Right lobe of liver (tissue), 6 donors: ENCODE data around the gene RAB5IF. TPM values are rescaled to one million over a fixed set of nuclear protein-coding genes. Genes with fewer than 3 reads are reported as not detected.
A peak's percentile ranks its signal among the peaks of the same experiment; 100 is the strongest.
"Not testable (repeated sequence)": the region's sequence is repeated elsewhere in the genome, so short reads cannot be mapped to it uniquely, and the experiment has no call there.

Experiments
- ATAC-seq, 4 donors: fragments of 200-7000 bp; cut with Tn5 transposase; one replicate each; pipeline ENCODE4 v1.9.1; 2020; ENCODE audit warnings: mild to moderate bottlenecking in 4 of 4, moderate library complexity in 4 of 4
- DNase-seq, 3 donors: peaks; one replicate each; pipeline ENCODE4 v3.0.0-alpha.2; 2020
- H3K27ac ChIP-seq, 3 donors: fragments of 200-600 bp; one replicate each; pipeline ENCODE4 v1.8.0; 2022
- H3K27me3 ChIP-seq, 2 donors: fragments of 200-600 bp; one replicate each; pipeline ENCODE4 v1.8.0; 2022
- H3K36me3 ChIP-seq, 4 donors: fragments of 200-600 bp; sonication (generic) in 1 of 4; one replicate each; pipeline versions ENCODE4 v1.5.1 to v1.8.0; 2017 to 2022; ENCODE audit warnings: control low read depth in 1 of 4
- H3K4me1 ChIP-seq, 4 donors: fragments of 200-600 bp; sonication (generic) in 1 of 4; one replicate each; pipeline versions ENCODE4 v1.5.1 to v1.8.0; 2017 to 2022; ENCODE audit warnings: control low read depth in 1 of 4
- H3K4me3 ChIP-seq, 3 donors: fragments of 200-600 bp; one replicate each; pipeline ENCODE4 v1.8.0; 2022
- H3K9me3 ChIP-seq, 4 donors: fragments of 200-600 bp; sonication (generic) in 1 of 4; one replicate each; pipeline versions ENCODE4 v1.5.1 to v1.8.0; 2017 to 2022; ENCODE audit warnings: control low read depth in 1 of 4
- POLR2A ChIP-seq: fragments of 450-650 bp; IDR thresholded peaks from one replicate; pipeline ENCODE4 v1.6.1; 2017; ENCODE audit warnings: antibody characterized with exemption, mild to moderate bottlenecking
- WGBS: methylation state at CpG from one replicate; pipeline ENCODE4 v1.1.6; 2018; ENCODE audit warnings: low coverage, low lambda C conversion rate; ENCODE audit not compliant: insufficient coverage; ENCODE audit errors: missing lambda C conversion rate; 5-methylcytosine and 5-hydroxymethylcytosine counted together
- intact Hi-C, 2 donors: fragments of 100-400 bp; cut with DNase I; formaldehyde crosslinking; loops; one replicate each; pipeline versions ENCODE4 v1.11.2 to v1.14.1; 2022
- long read RNA-seq: library from polyadenylated mRNA; unstranded; transcript quantifications from one replicate; pipeline ENCODE4 v2.0.0, GENCODE V29; 2019
- total RNA-seq, 6 experiments: library from RNA; depleted of rRNA in 2 of 6; stranded (reverse); fragments of >200 nt in 2 of 6; fragmentation: NEBNext Ultra II Directional in 3 of 6; extraction: Animal tissue kit (Norgen Biotek cat#: 25700) in 3 of 6; gene quantifications; one replicate each; pipeline versions ENCODE4 v1.1.0 to v1.2.4, GENCODE V29; 2016 to 2023
- TF ChIP-seq, protein P1 (sequence below), 4 donors: fragments of 200-600 bp in 3 of 4; fragments of 450-650 bp in 1 of 4; IDR thresholded peaks; one replicate each; pipeline versions ENCODE4 v1.5.1 to v1.8.0; 2016 to 2022; ENCODE audit warnings: antibody characterized with exemption in 4 of 4, mild to moderate bottlenecking in 2 of 4
- donor health status: DM: no; HTN: yes; CAD: no.
- donor health status: DM: no; HTN: no; CAD: no.
- donor health status: DM: no; HTN: no; CAD: no.
- donor health status: DM: no; HTN: yes; CAD: no.
- donor health status: DM: no; HTN: yes; CAD: no.

Gene RAB5IF
- total RNA-seq, result 100 to 1,000 TPM in 5 of 6 experiments, 10 to 100 TPM in 1; 78.1 to 232 (median 125) TPM
- long read RNA-seq, transcript RAB5IF-202 (4 exons, 1,114 nt), result major isoform, 8 of 10 reads
- long read RNA-seq, partial matches to known transcripts, result 1 of 10 reads
- long read RNA-seq, other reads (novel, unspliced or antisense), result 0 of 10 reads

DNA sequence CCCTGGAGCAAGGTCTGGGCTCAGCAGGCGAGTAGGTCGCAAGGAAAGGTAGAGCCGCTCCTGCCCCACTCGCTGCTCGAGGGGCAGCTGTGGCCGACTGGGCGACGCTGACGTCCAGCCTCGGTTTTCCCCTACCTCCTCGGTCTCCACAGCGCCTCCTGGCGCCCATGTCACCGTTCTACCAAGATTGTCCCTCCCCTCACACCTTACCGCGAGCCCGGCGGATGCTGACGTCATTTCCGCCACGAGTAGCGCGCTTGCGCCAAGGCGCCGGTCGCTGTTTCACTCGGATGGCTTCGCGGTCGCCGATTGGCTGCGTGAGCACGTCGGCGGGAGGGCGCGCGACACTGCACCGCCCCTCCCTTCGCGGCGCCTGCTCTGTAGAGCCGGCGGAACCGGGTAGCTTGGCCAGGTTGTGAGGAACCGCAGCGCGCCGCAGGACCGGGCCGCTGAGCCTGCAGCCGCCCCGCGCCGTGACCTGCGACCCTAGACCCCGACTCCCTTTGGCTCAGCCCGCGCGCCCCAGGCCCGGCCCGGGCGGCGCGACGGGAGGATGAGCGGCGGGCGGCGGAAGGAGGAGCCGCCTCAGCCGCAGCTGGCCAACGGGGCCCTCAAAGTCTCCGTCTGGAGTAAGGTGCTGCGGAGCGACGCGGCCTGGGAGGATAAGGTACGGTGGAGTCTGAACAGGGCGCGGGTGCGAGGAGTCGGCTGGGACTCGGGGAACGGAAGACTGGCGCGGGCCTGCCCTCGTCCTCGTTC lies at the start of gene RAB5IF:
Gene RAB5IF (plus strand): TSS at position 381 of the 759 bp plus-strand sequence. CDS start 173 bp downstream, at position 554.
- intact Hi-C loops, result no loop called here
- Histone ChIP-seq H3K27me3 (no peaks in the 10 kb centered on the region), H3K27ac (peak within 1 kb of the TSS; percentile 86 to 90 (median 88)), H3K4me1 (peaks cover 0 to 14% (median 6%) of the 10 kb centered on the region in 4 donors), H3K9me3 (no peaks in the 10 kb centered on the region), H3K36me3 (peaks cover 11 to 29% (median 18%) of the 10 kb centered on the region in 4 donors), H3K4me3 (peak within 1 kb of the TSS; percentile 100)
- peak; percentile 98 to 99 (median 99) for DNase-seq
- TF ChIP-seq POLR2A, result peak; percentile 99
- TF ChIP-seq, protein P1, sequence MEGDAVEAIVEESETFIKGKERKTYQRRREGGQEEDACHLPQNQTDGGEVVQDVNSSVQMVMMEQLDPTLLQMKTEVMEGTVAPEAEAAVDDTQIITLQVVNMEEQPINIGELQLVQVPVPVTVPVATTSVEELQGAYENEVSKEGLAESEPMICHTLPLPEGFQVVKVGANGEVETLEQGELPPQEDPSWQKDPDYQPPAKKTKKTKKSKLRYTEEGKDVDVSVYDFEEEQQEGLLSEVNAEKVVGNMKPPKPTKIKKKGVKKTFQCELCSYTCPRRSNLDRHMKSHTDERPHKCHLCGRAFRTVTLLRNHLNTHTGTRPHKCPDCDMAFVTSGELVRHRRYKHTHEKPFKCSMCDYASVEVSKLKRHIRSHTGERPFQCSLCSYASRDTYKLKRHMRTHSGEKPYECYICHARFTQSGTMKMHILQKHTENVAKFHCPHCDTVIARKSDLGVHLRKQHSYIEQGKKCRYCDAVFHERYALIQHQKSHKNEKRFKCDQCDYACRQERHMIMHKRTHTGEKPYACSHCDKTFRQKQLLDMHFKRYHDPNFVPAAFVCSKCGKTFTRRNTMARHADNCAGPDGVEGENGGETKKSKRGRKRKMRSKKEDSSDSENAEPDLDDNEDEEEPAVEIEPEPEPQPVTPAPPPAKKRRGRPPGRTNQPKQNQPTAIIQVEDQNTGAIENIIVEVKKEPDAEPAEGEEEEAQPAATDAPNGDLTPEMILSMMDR (IDR thresholded peaks at IDR 0.05), result peak; percentile 92 to 98 (median 95)
- ATAC-seq, result peak; percentile 89 to 97 (median 93)
- WGBS, result 0% methylated on average over 8 of the region's 90 CpGs

GRCh38 chr20:36562724-36563123 lies 42.9 kb upstream of the RAB5IF start:
- Histone ChIP-seq H3K9me3 (no peaks in the 10 kb centered on the region), H3K4me1 (no peaks in the 10 kb centered on the region), H3K27ac (no peak overlapping the region), H3K4me3 (no peak overlapping the region), H3K27me3 (no peaks in the 10 kb centered on the region), H3K36me3 (no peaks in the 10 kb centered on the region)
- no peak for DNase-seq
- TF ChIP-seq POLR2A, result no peak
- intact Hi-C loops, result no loop called here
- no peak for ATAC-seq
- WGBS, result 100% methylated on average over 2 of the region's 2 CpGs

GRCh38 chr20:36563374-36563773 lies 42.2 kb upstream of the RAB5IF start:
- intact Hi-C loops, result no loop called here
- ATAC-seq, result no peak
- Histone ChIP-seq H3K4me3 (no peak overlapping the region), H3K9me3 (no peaks in the 10 kb centered on the region), H3K27me3 (no peaks in the 10 kb centered on the region), H3K4me1 (no peaks in the 10 kb centered on the region), H3K36me3 (no peaks in the 10 kb centered on the region), H3K27ac (no peak overlapping the region)
- no peak for DNase-seq
- TF ChIP-seq, protein P1 (IDR thresholded peaks at IDR 0.05), result no peak
- TF ChIP-seq POLR2A, result no peak
- WGBS, result 67% methylated on average over 1 of the region's 1 CpG

GRCh38 chr20:36564078-36564725 lies 41.4 kb upstream of the RAB5IF start:
- H3K36me3 ChIP-seq, DNase-seq, H3K27ac ChIP-seq, H3K27me3 ChIP-seq, intact Hi-C loops, H3K4me1 ChIP-seq, H3K9me3 ChIP-seq, H3K4me3 ChIP-seq, ATAC-seq: not testable (repeated sequence)
- 95% methylated on average over 12 of the region's 13 CpGs for WGBS

GRCh38 chr20:36564726-36565121 lies 40.9 kb upstream of the RAB5IF start:
- H3K4me3 ChIP-seq, intact Hi-C loops, H3K4me1 ChIP-seq, H3K27me3 ChIP-seq, H3K9me3 ChIP-seq, DNase-seq, H3K27ac ChIP-seq, H3K36me3 ChIP-seq, ATAC-seq: not testable (repeated sequence)
- WGBS, result 71% methylated on average over 6 of the region's 6 CpGs

- 100% methylated on average over 3 of the region's 3 CpGs for WGBS
- ATAC-seq (no peak), DNase-seq (no peak)
- Histone ChIP-seq H3K27me3 (no peaks in the 10 kb centered on the region), H3K9me3 (no peaks in the 10 kb centered on the region), H3K4me1 (no peaks in the 10 kb centered on the region), H3K36me3 (no peaks in the 10 kb centered on the region), H3K27ac (no peak overlapping the region), H3K4me3 (no peak overlapping the region)
- TF ChIP-seq, protein P1 (IDR thresholded peaks at IDR 0.05), result no peak
- no peak for TF ChIP-seq POLR2A
- intact Hi-C loops, result no loop called here
Measured at GRCh38 chr20:36565520-36565919, 40.1 kb upstream of the RAB5IF start.
